ENCODE measurements around the gene FNBP1. TPM values are rescaled to one million over a fixed set of nuclear protein-coding genes. Genes with fewer than 3 reads are reported as not detected.

FNBP1 gene
- polyA plus RNA-seq, 1 of the 3 experiments (the other 2 are of a cell fraction): 11.0 TPM

DNA sequence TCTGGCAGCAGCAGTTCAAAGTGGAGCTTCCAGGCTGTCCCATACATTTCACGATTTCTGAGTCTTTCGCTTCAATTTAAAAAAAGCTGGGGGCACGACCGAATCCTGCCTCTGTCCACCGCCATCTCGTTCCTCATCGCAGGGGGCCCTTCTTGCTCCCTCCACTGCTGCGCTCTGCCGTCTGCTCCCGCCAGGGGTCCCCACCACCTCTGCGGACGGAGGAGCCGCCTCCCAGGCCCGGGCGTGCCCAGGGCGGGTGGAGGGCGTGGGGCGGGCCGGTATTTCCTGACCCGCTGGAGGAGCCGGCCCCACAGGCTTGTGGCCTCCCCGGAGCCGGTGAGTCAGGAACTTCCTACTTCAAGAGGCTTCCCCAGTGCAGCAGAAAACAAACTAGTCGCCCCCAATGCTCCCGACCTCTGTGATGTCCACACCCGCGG is 157.3 kb downstream of the FNBP1 start (continued):
- TF ChIP-seq, protein P1, sequence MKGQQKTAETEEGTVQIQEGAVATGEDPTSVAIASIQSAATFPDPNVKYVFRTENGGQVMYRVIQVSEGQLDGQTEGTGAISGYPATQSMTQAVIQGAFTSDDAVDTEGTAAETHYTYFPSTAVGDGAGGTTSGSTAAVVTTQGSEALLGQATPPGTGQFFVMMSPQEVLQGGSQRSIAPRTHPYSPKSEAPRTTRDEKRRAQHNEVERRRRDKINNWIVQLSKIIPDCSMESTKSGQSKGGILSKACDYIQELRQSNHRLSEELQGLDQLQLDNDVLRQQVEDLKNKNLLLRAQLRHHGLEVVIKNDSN (IDR thresholded peaks at IDR 0.05; ENCODE audit: borderline replicate concordance, low read depth): no peak
- no peak for TF ChIP-seq FOXM1 (IDR thresholded peaks at IDR 0.05; ENCODE audit: low read depth)
- TF ChIP-seq EP300 (IDR thresholded peaks at IDR 0.05; ENCODE audit: borderline replicate concordance in 1 of 2, low read depth in 1 of 2, low read length in 1 of 2): peak in 1 of 2 experiments; percentile 66; a peak in 1 of 4 replicates
- TF ChIP-seq, protein P2, sequence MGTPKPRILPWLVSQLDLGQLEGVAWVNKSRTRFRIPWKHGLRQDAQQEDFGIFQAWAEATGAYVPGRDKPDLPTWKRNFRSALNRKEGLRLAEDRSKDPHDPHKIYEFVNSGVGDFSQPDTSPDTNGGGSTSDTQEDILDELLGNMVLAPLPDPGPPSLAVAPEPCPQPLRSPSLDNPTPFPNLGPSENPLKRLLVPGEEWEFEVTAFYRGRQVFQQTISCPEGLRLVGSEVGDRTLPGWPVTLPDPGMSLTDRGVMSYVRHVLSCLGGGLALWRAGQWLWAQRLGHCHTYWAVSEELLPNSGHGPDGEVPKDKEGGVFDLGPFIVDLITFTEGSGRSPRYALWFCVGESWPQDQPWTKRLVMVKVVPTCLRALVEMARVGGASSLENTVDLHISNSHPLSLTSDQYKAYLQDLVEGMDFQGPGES (IDR thresholded peaks at IDR 0.05; ENCODE audit: low read depth, low read length): no peak
- TF ChIP-seq, protein P3, sequence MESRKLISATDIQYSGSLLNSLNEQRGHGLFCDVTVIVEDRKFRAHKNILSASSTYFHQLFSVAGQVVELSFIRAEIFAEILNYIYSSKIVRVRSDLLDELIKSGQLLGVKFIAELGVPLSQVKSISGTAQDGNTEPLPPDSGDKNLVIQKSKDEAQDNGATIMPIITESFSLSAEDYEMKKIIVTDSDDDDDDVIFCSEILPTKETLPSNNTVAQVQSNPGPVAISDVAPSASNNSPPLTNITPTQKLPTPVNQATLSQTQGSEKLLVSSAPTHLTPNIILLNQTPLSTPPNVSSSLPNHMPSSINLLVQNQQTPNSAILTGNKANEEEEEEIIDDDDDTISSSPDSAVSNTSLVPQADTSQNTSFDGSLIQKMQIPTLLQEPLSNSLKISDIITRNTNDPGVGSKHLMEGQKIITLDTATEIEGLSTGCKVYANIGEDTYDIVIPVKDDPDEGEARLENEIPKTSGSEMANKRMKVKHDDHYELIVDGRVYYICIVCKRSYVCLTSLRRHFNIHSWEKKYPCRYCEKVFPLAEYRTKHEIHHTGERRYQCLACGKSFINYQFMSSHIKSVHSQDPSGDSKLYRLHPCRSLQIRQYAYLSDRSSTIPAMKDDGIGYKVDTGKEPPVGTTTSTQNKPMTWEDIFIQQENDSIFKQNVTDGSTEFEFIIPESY (IDR thresholded peaks at IDR 0.05; ENCODE audit: borderline replicate concordance, low read depth): no peak
- TF ChIP-seq RXRA (IDR thresholded peaks at IDR 0.05; ENCODE audit: borderline replicate concordance, low read depth): peak; percentile 80
- peak; percentile 92 for TF ChIP-seq SMC3 (IDR thresholded peaks at IDR 0.05; ENCODE audit: low read depth, low read length)
- TF ChIP-seq ELF1 (IDR thresholded peaks at IDR 0.05): peak; percentile 72
- TF ChIP-seq JUND (IDR thresholded peaks at IDR 0.05): peak; percentile 56; the same call in 1 of the 2 replicates
- peak; percentile 37; the same call in 1 of the 2 replicates for TF ChIP-seq NFIC (IDR thresholded peaks at IDR 0.05; ENCODE audit: borderline replicate concordance)
- no peak for TF ChIP-seq GATA2 (CRISPR knock-in tag; IDR thresholded peaks at IDR 0.05)
- no peak for TF ChIP-seq GABPA (IDR thresholded peaks at IDR 0.05; ENCODE audit: low read depth)
- TF ChIP-seq, protein P4, sequence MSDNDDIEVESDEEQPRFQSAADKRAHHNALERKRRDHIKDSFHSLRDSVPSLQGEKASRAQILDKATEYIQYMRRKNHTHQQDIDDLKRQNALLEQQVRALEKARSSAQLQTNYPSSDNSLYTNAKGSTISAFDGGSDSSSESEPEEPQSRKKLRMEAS (IDR thresholded peaks at IDR 0.05; ENCODE audit: low read depth): peak; percentile 62
- TF ChIP-seq, protein P5, sequence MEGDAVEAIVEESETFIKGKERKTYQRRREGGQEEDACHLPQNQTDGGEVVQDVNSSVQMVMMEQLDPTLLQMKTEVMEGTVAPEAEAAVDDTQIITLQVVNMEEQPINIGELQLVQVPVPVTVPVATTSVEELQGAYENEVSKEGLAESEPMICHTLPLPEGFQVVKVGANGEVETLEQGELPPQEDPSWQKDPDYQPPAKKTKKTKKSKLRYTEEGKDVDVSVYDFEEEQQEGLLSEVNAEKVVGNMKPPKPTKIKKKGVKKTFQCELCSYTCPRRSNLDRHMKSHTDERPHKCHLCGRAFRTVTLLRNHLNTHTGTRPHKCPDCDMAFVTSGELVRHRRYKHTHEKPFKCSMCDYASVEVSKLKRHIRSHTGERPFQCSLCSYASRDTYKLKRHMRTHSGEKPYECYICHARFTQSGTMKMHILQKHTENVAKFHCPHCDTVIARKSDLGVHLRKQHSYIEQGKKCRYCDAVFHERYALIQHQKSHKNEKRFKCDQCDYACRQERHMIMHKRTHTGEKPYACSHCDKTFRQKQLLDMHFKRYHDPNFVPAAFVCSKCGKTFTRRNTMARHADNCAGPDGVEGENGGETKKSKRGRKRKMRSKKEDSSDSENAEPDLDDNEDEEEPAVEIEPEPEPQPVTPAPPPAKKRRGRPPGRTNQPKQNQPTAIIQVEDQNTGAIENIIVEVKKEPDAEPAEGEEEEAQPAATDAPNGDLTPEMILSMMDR (IDR thresholded peaks at IDR 0.05): peak; percentile 86
- peak; percentile 95 for TF ChIP-seq SIN3A (IDR thresholded peaks at IDR 0.05; ENCODE audit: borderline replicate concordance, low read depth, low read length)
- no peak for TF ChIP-seq EZH2phosphoT487 (IDR thresholded peaks at IDR 0.05; ENCODE audit: borderline replicate concordance, low read depth)
- TF ChIP-seq, protein P6, sequence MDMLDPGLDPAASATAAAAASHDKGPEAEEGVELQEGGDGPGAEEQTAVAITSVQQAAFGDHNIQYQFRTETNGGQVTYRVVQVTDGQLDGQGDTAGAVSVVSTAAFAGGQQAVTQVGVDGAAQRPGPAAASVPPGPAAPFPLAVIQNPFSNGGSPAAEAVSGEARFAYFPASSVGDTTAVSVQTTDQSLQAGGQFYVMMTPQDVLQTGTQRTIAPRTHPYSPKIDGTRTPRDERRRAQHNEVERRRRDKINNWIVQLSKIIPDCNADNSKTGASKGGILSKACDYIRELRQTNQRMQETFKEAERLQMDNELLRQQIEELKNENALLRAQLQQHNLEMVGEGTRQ (IDR thresholded peaks at IDR 0.05; ENCODE audit: borderline replicate concordance, low read depth, low read length): no peak
- TF ChIP-seq NRF1 (IDR thresholded peaks at IDR 0.05; ENCODE audit: low read depth, low read length): no peak
- TF ChIP-seq MXI1 (IDR thresholded peaks at IDR 0.05; ENCODE audit: low read depth, low read length): 0 out of 2 replicates have a peak, but pooled peaks have one; percentile 37
- peak; percentile 47; the same call in 1 of the 2 replicates for TF ChIP-seq TCF12 (IDR thresholded peaks at IDR 0.05)
- TF ChIP-seq TEAD4 (IDR thresholded peaks at IDR 0.05; ENCODE audit: borderline replicate concordance, insufficient read depth): 0 out of 2 replicates have a peak, but pooled peaks have one; percentile 60
- no peak for TF ChIP-seq YY1 (IDR thresholded peaks at IDR 0.05; ENCODE audit: low read depth)
- TF ChIP-seq, protein P7, sequence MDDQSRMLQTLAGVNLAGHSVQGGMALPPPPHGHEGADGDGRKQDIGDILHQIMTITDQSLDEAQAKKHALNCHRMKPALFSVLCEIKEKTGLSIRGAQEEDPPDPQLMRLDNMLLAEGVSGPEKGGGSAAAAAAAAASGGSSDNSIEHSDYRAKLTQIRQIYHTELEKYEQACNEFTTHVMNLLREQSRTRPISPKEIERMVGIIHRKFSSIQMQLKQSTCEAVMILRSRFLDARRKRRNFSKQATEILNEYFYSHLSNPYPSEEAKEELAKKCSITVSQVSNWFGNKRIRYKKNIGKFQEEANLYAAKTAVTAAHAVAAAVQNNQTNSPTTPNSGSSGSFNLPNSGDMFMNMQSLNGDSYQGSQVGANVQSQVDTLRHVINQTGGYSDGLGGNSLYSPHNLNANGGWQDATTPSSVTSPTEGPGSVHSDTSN (IDR thresholded peaks at IDR 0.05): 0 out of 2 replicates have a peak, but pooled peaks have one; percentile 24
